Transverse colon (tissue), 4 donors: ENCODE results near the gene WNT2B. TPM values are rescaled to one million over a fixed set of nuclear protein-coding genes. Genes with fewer than 3 reads are reported as not detected.

ENCODE experiments used
- DNase-seq: peaks from one replicate; pipeline ENCODE4 v3.0.0-alpha.2; 2019
- H3K27ac ChIP-seq, 4 donors: fragments of 200-600 bp; sonication (generic); 2 replicates each; pipeline ENCODE4 v1.5.1; 2016 to 2018; ENCODE audit warnings: inconsistent platforms in 4 of 4
- H3K27me3 ChIP-seq: fragments of 200-600 bp; sonication (generic); 2 replicates; pipeline ENCODE4 v1.5.1; 2017; ENCODE audit warnings: inconsistent platforms
- H3K36me3 ChIP-seq, 4 donors: fragments of 200-600 bp; sonication (generic); 2 replicates each; pipeline ENCODE4 v1.5.1; 2017 to 2019; ENCODE audit warnings: inconsistent platforms in 4 of 4
- H3K4me1 ChIP-seq, 4 donors: fragments of 200-600 bp; sonication (generic); 2 replicates each; pipeline ENCODE4 v1.5.1; 2017 to 2020; ENCODE audit warnings: inconsistent platforms in 4 of 4
- H3K4me3 ChIP-seq, 4 donors: fragments of 200-600 bp; sonication (generic); 1 replicate in 1 of 4; 2 replicates in 3 of 4; pipeline versions ENCODE4 v1.5.1 to v1.6.1; 2017 to 2019; ENCODE audit warnings: inconsistent platforms in 4 of 4
- H3K9me3 ChIP-seq, 2 donors: fragments of 200-600 bp; sonication (generic); 2 replicates each; pipeline ENCODE4 v1.5.1; 2017 to 2019; ENCODE audit warnings: inconsistent platforms in 2 of 2
- EP300 ChIP-seq: sonication (generic); formaldehyde crosslinking; IDR thresholded peaks from one replicate; pipeline ENCODE4 v1.6.1; 2017; ENCODE audit warnings: antibody characterized with exemption, low read depth
- POLR2A ChIP-seq: fragments of 450-650 bp; IDR thresholded peaks from one replicate; pipeline ENCODE4 v1.6.1; 2016; ENCODE audit warnings: antibody characterized with exemption, mild to moderate bottlenecking, moderate library complexity
- POLR2AphosphoS5 ChIP-seq, 3 donors: sonication (generic); formaldehyde crosslinking; IDR thresholded peaks; one replicate each; pipeline ENCODE4 v1.6.1; 2016; ENCODE audit warnings: antibody characterized with exemption in 3 of 3
- WGBS, 2 donors: methylation state at CpG; one replicate each; pipeline ENCODE4 v1.1.5; 2018; ENCODE audit warnings: low coverage in 1 of 2; 5-methylcytosine and 5-hydroxymethylcytosine counted together
- in situ Hi-C, 4 donors: fragments of 200-750 bp; cut with MboI; loops; one replicate each; pipeline versions ENCODE4 v1.15.0 to v1.15.1; 2017; ENCODE audit warnings: low sequenced_read_pairs in 3 of 4, low pct_ligation_motif_present in 1 of 4, low pct_unique_long_range_greater_than_20kb in 1 of 4
- intact Hi-C: fragments of 100-400 bp; cut with DNase I; formaldehyde crosslinking; loops from one replicate; pipeline ENCODE4 v1.15.1; 2023; ENCODE audit warnings: low total_unique reads
- total RNA-seq, 4 donors: library from RNA; depleted of rRNA; stranded (reverse); fragments of >200 nt; gene quantifications; one replicate each; pipeline ENCODE4 v1.1.0, GENCODE V29; 2016
- TF ChIP-seq, protein P1 (sequence below), 5 experiments: fragments of 200-600 bp in 3 of 5; fragments of 450-650 bp in 2 of 5; sonication (generic) in 3 of 5; IDR thresholded peaks; 1 replicate in 2 of 5; 2 replicates in 3 of 5; pipeline ENCODE4 v1.5.1; 2016 to 2017; ENCODE audit warnings: antibody characterized with exemption in 5 of 5, inconsistent platforms in 3 of 5, mild to moderate bottlenecking in 2 of 5, moderate library complexity in 1 of 5

The WNT2B gene
- total RNA-seq = 10 to 100 TPM in 2 of 4 donors, 1 to 10 TPM in 2; 7.9 to 17.3 (median 10.0) TPM

GRCh38 chr1:112508278-112509004 is at the start of gene WNT2B:
WNT2B (plus strand) TSS chr1:112508965; CDS start chr1:112509263, 298 bp downstream.
- H3K9me3 ChIP-seq = no peaks in the 10 kb centered on the region
- H3K36me3 ChIP-seq = no peaks in the 10 kb centered on the region
- in situ Hi-C loops = loop anchor here in 2 of 4 donors (10.0 to 25.0 kb wide), 2 partner anchors 104 to 106 kb away; partner anchors contain the start of genes CAPZA1 (in 2 of the 2) and ST7L (in 2 of the 2)
- peak within 1 kb of the TSS; percentile 27 to 64 (median 48) for H3K4me3 ChIP-seq
- WGBS, 2 donors = 1% methylated on average over 67 of the region's 69 CpGs; no CpG with 5 or more reads in 1 of the 2 donors
- TF ChIP-seq POLR2AphosphoS5 (IDR thresholded peaks at IDR 0.05) = no peak
- no peak for TF ChIP-seq EP300
- no peak for TF ChIP-seq POLR2A
- TF ChIP-seq, protein P1, sequence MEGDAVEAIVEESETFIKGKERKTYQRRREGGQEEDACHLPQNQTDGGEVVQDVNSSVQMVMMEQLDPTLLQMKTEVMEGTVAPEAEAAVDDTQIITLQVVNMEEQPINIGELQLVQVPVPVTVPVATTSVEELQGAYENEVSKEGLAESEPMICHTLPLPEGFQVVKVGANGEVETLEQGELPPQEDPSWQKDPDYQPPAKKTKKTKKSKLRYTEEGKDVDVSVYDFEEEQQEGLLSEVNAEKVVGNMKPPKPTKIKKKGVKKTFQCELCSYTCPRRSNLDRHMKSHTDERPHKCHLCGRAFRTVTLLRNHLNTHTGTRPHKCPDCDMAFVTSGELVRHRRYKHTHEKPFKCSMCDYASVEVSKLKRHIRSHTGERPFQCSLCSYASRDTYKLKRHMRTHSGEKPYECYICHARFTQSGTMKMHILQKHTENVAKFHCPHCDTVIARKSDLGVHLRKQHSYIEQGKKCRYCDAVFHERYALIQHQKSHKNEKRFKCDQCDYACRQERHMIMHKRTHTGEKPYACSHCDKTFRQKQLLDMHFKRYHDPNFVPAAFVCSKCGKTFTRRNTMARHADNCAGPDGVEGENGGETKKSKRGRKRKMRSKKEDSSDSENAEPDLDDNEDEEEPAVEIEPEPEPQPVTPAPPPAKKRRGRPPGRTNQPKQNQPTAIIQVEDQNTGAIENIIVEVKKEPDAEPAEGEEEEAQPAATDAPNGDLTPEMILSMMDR (IDR thresholded peaks at IDR 0.05) = no peak
- H3K27ac ChIP-seq = peak within 1 kb of the TSS; percentile 54 to 64 (median 57)
- DNase-seq = peak; percentile 49
- peaks cover 10 to 19% (median 17%) of the 10 kb centered on the region in 4 donors for H3K4me1 ChIP-seq
- intact Hi-C loops = no loop called here
- peaks cover 36% of the 10 kb centered on the region for H3K27me3 ChIP-seq

- no peaks in the 10 kb centered on the region for H3K9me3 ChIP-seq
- H3K27ac ChIP-seq = no peak overlapping the region
- no peak for DNase-seq
- intact Hi-C loops = no loop called here
- no peaks in the 10 kb centered on the region for H3K27me3 ChIP-seq
- no peak overlapping the region for H3K4me3 ChIP-seq
- WGBS, 2 donors = 56 to 81% methylated on average over 2 of the region's 2 CpGs
- peaks cover 0 to 22% (median 8%) of the 10 kb centered on the region in 4 donors for H3K4me1 ChIP-seq
- in situ Hi-C loops = loop anchor here in 3 of 4 donors (5.0 to 10.0 kb wide), 3 partner anchors 58 to 76 kb away; partner anchors contain the start of gene CTTNBP2NL (in 1 of the 3)
- peaks cover 0 to 21% (median 7%) of the 10 kb centered on the region in 4 donors for H3K36me3 ChIP-seq
- TF ChIP-seq, protein P1 (IDR thresholded peaks at IDR 0.05) = no peak
- TF ChIP-seq POLR2AphosphoS5 (IDR thresholded peaks at IDR 0.05) (no peak), POLR2A (no peak), EP300 (no peak)
Observed at GRCh38 chr1:112460615-112461014, 48.1 kb upstream of the WNT2B start.

GRCh38 chr1:112461200-112461871 is 47.4 kb upstream of the WNT2B start:
- Histone ChIP-seq H3K36me3 (peaks cover 0 to 15% (median 3%) of the 10 kb centered on the region in 4 donors), H3K27me3 (no peaks in the 10 kb centered on the region), H3K4me1 (peaks cover 1 to 27% (median 11%) of the 10 kb centered on the region in 4 donors), H3K27ac (peak overlapping the region in 3 of 4 donors; percentile 33 to 55 (median 34)), H3K4me3 (no peak overlapping the region), H3K9me3 (no peaks in the 10 kb centered on the region)
- WGBS, 2 donors = 40 to 71% methylated on average over 1 to 3 of the region's 3 CpGs
- intact Hi-C loops (no loop called here), in situ Hi-C loops (loop anchor here in 3 of 4 donors (5.0 to 10.0 kb wide), 3 partner anchors 59 to 77 kb away; partner anchors contain the start of gene CTTNBP2NL (in 1 of the 3))
- DNase-seq = no peak
- no peak for TF ChIP-seq POLR2AphosphoS5 (IDR thresholded peaks at IDR 0.05)
- no peak for TF ChIP-seq EP300
- no peak for TF ChIP-seq POLR2A
- TF ChIP-seq, protein P1 (IDR thresholded peaks at IDR 0.05) = no peak

DNA sequence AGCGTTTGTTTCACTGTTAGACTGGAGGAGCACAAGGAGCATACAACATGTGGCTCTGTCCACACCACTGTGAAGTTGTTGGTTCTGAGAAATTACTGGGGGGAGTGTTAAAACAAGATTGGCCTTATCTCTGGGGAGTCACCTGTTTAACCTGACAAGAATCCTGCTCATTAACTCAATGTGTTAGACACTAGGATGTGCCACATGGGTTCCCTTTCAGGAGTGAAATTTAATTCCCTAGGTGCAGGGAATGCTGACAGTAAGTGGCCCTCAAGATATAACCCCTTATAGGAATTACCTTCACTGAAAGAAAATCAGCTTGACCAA is 45.8 kb upstream of the WNT2B start:
- intact Hi-C loops (no loop called here), in situ Hi-C loops (loop anchor here in 3 of 4 donors (5.0 to 10.0 kb wide), 3 partner anchors 61 to 78 kb away; partner anchors contain the start of gene CTTNBP2NL (in 1 of the 3))
- no peaks in the 10 kb centered on the region for H3K9me3 ChIP-seq
- H3K27ac ChIP-seq = no peak overlapping the region
- DNase-seq = no peak
- no peak overlapping the region for H3K4me3 ChIP-seq
- TF ChIP-seq EP300 = no peak
- TF ChIP-seq POLR2AphosphoS5 (IDR thresholded peaks at IDR 0.05) = no peak
- H3K27me3 ChIP-seq = no peaks in the 10 kb centered on the region
- H3K36me3 ChIP-seq = peaks cover 0 to 4% (median 0%) of the 10 kb centered on the region in 4 donors
- 85% methylated on average over 1 of the region's 1 CpG; no CpG with 5 or more reads in 1 of the 2 donors for WGBS, 2 donors
- H3K4me1 ChIP-seq = peaks cover 5 to 34% (median 15%) of the 10 kb centered on the region in 4 donors
